NCI-H345 (cell line): ENCODE data around the gene TENT4A.
A peak's percentile ranks its signal among the peaks of the same experiment; 100 is the strongest.

Source experiments
- DNase-seq: peaks from one replicate; lab custom pipeline; 2025; lab: John Stamatoyannopoulos, UW

TENT4A gene

GRCh38 chr5:6700685-6701355, 12.4 kb upstream of the TENT4A start:
- no peak for DNase-seq

DNA sequence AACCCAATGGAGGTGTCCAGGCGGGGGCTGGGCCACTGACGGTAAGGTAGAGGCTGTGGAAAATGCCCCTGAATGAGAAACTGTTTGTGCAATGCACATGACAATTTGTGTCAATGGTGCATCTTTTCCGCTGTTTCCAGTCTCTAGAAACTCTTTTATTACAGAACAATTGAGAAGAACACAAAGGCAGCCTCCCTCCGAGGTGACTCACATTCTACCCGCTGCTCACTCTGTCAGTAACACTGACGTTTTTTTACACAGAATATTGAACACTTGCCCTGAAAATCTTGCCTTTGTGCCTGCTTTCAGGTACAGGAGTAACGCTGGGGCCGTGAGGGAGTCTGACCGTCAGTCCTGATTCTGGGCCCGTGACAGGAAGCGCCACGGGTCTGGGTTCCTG, 11.7 kb upstream of the TENT4A start:
- DNase-seq: no peak

GRCh38 chr5:6702633-6703032, 10.6 kb upstream of the TENT4A start:
- DNase-seq: no peak

DNA sequence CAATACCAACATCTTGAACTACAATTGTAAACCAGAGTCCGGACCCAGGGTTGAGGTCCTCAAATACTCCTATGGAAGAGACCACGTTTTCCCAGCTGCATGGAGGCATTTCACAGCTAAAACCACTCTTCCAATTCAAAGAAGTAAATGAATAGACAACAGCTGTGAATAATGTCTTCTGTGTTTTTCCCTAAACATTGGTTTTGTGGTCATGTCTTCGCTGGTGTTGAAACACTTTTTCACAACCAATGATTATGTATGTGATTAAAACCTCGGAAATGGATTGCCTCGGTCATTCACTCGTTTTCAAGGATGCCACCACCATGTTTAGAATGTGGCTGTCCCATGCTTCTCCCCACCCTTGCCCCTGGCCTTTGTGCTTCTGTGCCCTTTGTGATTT, 9.4 kb upstream of the TENT4A start:
- no peak for DNase-seq

DNA sequence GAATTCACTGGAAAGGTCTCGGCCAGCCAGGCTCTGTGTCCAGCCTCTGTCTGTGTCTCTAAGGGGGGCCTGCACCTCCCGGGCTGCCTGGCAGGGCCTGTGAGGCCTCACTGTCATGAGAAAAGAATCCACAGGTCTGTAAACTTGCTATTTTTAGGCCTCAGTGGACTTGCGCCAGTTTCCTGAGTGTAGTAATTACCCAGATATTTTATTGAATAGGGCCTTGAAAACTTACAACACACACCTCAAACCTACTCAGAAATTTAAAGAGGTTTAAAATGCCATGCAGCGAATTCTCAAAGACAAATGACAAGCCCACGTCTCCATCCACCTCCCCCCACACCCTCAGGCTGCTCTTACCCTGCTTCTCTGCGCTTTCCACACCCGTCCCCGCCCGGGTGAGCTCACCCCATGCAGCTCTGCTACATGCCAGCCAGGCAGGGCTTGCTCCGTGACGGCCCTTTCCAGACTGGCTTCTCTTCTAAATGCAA, 8.8 kb upstream of the TENT4A start:
- DNase-seq: no peak

DNA sequence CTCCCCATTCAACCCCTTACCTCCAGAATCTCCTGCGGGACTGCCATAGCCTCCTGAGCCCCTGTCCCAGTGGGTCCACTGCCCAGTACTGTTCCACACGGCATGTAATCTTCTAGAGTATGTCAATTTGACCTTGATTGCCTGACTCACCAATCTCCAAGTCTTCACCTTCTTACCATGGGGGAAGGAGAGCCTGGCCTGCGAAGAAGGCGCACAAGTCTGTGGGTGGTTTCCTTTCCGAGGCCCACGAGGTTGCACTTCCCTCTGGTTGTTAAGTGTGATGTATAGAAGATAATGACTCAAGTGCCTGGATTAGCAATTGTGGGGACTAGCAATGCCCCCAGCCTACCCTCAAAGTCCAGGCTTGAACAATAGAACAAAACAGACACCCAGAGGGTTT, 8.1 kb upstream of the TENT4A start:
- no peak for DNase-seq

- no peak for DNase-seq
Measured at GRCh38 chr5:6705959-6706358, 7.3 kb upstream of the TENT4A start.

DNA sequence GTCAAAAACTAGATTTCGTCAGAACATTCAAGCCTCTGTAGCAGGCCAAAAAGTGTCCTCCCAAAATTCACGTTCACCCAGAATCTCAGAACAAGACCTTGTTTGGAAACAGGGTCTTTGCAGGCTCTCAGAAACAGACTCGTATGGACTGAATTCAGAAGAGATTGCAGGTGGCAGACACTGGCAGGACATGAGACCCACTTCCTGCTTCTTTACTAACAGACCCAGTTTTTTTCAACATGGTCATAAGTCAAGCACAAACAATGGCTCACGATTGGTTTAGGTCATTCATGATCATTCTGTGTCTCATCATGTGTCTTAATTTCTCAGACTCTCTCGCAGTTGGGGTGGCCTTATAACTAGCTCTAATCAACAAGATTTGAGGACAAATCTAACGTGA, 5.4 kb upstream of the TENT4A start:
- DNase-seq: no peak

DNA sequence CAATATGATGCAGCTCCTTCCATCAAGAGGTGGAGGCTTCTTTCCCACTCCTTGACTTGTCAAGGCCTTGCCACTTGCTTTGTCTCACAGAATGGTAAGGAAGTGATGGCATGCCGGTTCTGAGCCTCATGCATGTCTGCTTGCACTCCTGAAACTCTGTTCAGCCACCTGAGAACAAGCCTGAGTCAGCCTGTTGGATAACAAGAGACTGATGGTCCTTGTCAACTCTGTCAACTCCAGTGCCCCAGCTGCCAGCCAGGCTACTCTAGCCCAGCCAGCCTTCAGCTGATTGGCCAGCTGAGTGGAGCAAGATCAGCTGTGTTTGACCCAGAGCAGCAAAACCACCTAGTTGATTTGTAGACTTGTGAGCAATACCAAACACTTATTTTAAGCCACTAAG, 4.4 kb upstream of the TENT4A start:
- no peak for DNase-seq

- DNase-seq: no peak
Measured at GRCh38 chr5:6710070-6710469, 3.2 kb upstream of the TENT4A start.

DNA sequence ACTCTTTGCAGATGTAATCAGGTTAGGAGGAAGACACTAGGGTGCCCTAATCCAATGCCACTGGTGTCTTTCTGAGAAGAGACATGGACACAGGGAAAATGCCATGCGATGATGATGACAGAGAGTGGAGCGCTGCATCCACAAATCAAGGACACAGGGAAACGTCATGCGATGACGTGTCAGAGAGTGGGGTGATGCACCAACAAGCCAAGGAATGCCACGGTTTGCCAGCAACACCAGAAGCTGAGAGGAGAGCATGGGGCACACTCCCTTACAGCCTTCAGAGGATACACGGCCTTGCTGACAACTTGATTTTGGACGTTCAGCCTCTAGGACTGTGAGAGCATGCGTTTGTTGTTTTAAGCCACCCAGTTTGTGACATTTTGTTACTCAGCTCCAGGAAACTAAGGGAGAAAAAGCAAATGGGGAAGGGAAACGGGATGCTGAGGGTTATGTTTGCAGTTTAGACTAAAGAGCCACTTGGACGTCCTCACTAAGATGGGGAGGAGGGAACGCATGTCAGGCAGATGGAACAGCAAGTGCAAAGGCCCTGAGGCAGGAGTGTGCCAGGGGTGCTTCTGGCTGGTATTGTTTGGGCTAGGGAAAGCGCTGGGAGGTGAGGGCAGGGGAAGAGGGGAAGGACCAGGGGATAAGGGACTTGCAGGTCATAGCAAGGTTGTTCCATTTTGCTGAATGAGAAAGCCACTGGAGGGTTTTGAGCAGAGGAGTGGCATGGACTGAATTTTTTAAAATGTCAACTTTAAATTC, 2.5 kb upstream of the TENT4A start:
- no peak for DNase-seq

GRCh38 chr5:6711409-6712141, 1.7 kb upstream of the TENT4A start:
- DNase-seq: no peak

DNA sequence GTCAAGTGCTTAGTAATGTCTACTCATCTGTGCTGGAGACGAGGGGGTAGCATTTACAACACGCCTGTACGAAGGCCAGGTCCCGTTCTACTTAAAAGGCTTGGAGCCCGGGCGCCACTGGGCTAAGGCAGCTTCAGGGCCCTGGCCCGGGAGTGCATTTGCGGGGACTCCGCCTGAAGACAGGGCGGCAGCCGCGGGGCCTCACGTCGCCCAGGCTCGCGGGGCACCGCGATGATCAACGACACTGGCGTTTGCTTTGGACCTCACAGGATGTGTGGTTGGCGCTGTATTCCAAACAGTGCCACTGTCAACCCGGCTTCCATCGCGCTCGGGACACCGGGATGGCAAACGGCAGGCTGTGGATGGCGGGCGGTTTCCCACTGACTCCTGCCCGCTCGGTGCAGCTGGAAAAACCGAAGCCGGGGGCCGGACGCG, 1.1 kb upstream of the TENT4A start:
- peak; percentile 55 for DNase-seq

- DNase-seq: peak; percentile 98
Measured at GRCh38 chr5:6712577-6713273, 507 bp upstream of the TENT4A start.

GRCh38 chr5:6714226-6715041, 1.2 kb downstream of the TENT4A start:
- DNase-seq: no peak

DNA sequence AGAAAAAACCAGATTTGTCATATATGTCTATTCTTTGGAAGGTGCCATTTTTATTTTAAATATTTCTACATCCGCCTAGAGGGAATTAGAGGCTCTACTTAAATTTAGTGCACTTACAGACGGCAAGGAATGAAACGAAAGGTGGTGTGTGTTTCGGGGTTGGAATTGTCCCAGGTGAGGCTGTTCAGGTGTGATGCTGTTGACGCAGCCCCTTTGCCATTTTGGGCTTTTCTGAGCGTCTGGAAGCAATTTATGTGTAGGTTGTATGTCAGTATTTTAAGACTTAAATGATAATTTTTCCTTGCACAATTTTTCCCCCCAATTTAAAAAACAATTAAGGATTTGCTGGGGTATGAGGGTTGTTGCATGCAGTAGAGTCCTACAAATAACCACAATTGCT, 2.0 kb downstream of the TENT4A start:
- no peak for DNase-seq

DNA sequence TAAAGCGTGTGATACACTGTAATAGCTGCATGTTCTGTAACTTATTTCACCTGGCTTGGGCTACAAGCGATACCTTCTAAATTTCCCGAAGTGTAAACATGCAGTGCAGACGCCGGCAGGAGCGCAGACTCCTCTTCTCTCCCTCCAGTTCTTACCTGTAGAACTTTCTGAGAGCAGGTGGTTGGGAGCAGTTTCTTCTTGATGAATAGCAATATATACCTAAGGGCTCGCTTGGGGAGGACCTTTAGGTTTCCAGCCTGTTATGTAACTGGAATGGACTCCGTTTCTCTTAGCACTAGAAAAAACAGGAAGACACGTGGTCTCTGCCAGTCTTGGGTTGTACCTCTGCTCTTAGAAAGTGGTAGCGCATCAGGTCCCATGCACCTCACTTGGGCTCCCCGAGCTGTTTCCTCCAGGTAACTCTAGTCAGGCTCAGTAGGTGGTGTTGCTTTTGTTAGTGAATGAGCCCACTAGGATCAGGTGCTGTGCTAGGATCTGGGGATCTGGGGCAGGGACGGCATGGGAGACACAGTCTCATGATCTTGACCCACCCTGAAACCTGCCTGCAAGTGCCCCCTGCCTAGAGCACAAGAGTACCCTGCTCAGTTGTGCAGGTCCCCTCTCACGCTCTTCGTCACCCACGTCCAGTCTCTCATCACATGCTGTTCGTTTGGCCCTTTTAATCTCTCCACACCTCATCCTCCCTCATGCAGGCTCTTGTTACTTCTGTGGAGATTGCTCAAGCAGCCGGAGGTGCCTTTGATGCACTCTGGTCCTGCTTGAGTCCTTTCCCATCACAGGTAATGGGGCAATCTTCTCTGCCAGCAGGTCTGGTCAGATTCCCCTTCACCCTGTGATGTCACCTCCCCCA, 2.8 kb downstream of the TENT4A start:
- no peak for DNase-seq

GRCh38 chr5:6716629-6717149, 3.5 kb downstream of the TENT4A start:
- DNase-seq: no peak

GRCh38 chr5:6717247-6717646, 4.0 kb downstream of the TENT4A start:
- DNase-seq: no peak

DNA sequence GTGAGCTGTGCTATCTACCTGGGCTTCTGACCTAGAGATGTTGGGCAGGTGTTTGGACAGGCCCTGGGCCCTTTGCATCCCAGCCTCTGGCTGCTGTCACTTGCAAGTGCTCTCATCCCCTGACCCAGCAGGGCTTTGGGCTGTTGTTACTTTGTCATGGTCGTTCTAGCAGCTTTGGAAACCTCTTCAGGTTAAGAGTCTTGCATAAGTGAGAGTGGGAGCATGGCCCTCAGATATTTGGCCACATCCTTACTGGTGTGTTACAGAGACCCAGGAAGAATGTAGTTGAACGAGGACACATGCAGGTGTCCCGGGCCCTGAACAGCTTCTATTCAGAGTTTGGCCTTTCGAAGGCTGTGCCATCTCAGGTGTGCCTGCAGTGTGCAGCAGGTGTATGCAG, 4.5 kb downstream of the TENT4A start:
- DNase-seq: no peak
